Measurements from ENCODE around the gene AFDN. TPM values are rescaled to one million over a fixed set of nuclear protein-coding genes. Genes with fewer than 3 reads are reported as not detected.

AFDN gene
- total and polyA plus RNA-seq, 8 donors = 137 to 422 (median 284) TPM

DNA sequence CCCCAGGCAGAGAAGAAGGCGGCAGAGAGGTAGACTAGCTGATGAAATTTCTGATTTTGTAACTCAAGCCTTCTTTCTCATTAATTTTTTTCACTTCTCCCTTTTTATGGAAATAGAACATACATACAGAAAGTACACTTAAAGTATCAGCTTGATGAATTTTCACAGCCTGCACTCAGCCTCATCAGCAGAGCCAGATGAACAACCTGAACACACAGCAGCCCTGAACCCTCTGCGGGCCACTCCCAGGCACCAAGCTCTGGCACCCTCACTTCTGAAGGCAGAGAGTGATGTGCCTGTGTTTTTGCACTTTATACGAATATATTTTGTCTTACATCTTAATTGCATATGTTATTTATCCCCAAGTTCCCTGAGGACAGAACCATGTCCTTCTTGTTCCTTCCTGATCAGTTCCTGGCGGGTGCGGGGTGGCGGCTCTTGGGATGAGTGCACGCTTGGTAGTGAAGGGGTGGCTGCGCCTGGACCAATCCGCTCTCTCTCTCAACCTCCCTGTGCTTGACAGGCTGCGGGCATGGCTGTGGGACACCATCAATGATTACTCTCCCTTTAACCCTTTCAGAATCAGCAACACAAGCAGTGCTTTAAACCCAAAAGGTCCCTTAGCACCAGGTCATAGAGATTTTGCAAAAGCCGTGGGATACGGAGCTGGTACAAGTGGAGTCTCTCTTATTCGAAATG lies 34.8 kb upstream of the AFDN start:
- peaks cover 0 to 30% of the 10 kb centered on the region in 2 donors for H3K27me3 ChIP-seq
- peaks cover 0 to 5% of the 10 kb centered on the region in 2 donors for H3K4me1 ChIP-seq
- H3K4me3 ChIP-seq = no peak overlapping the region
- no peaks in the 10 kb centered on the region for H3K9me3 ChIP-seq
- ATAC-seq (no peak), DNase-seq (no peak)
- H3K36me3 ChIP-seq = no peaks in the 10 kb centered on the region
- H3K27ac ChIP-seq = no peak overlapping the region
- TF ChIP-seq, protein P1, sequence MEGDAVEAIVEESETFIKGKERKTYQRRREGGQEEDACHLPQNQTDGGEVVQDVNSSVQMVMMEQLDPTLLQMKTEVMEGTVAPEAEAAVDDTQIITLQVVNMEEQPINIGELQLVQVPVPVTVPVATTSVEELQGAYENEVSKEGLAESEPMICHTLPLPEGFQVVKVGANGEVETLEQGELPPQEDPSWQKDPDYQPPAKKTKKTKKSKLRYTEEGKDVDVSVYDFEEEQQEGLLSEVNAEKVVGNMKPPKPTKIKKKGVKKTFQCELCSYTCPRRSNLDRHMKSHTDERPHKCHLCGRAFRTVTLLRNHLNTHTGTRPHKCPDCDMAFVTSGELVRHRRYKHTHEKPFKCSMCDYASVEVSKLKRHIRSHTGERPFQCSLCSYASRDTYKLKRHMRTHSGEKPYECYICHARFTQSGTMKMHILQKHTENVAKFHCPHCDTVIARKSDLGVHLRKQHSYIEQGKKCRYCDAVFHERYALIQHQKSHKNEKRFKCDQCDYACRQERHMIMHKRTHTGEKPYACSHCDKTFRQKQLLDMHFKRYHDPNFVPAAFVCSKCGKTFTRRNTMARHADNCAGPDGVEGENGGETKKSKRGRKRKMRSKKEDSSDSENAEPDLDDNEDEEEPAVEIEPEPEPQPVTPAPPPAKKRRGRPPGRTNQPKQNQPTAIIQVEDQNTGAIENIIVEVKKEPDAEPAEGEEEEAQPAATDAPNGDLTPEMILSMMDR (IDR thresholded peaks at IDR 0.05) = no peak
- intact Hi-C loops (cut with DNase I) = no loop called here

DNA sequence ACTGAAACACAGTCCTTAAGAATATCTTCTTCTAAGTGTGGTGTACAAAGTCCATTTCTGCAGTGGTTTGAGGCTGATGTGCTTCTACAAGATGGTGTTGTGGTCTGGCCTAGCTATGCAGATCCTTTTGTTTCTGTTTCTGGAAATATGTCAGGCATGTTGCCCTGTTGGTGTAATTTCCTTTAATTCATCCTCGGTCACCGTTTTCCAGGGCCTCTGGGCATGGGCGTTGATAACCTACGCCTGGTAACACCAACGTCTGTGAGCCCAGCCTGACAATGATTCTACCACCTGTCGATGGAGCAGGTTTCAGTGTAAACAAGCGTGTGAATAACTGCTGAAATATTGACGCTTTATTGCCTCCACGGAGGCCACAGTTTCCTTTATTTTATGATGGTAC lies 33.3 kb upstream of the AFDN start:
- H3K27me3 ChIP-seq = peaks cover 0 to 40% of the 10 kb centered on the region in 2 donors
- no peak overlapping the region for H3K4me3 ChIP-seq
- peaks cover 0 to 5% of the 10 kb centered on the region in 2 donors for H3K4me1 ChIP-seq
- H3K9me3 ChIP-seq = no peaks in the 10 kb centered on the region
- TF ChIP-seq, protein P1 (IDR thresholded peaks at IDR 0.05) = no peak
- no peak for DNase-seq
- H3K36me3 ChIP-seq = no peaks in the 10 kb centered on the region
- no peak for ATAC-seq
- no peak overlapping the region for H3K27ac ChIP-seq
- intact Hi-C loops (cut with DNase I) = no loop called here

DNA sequence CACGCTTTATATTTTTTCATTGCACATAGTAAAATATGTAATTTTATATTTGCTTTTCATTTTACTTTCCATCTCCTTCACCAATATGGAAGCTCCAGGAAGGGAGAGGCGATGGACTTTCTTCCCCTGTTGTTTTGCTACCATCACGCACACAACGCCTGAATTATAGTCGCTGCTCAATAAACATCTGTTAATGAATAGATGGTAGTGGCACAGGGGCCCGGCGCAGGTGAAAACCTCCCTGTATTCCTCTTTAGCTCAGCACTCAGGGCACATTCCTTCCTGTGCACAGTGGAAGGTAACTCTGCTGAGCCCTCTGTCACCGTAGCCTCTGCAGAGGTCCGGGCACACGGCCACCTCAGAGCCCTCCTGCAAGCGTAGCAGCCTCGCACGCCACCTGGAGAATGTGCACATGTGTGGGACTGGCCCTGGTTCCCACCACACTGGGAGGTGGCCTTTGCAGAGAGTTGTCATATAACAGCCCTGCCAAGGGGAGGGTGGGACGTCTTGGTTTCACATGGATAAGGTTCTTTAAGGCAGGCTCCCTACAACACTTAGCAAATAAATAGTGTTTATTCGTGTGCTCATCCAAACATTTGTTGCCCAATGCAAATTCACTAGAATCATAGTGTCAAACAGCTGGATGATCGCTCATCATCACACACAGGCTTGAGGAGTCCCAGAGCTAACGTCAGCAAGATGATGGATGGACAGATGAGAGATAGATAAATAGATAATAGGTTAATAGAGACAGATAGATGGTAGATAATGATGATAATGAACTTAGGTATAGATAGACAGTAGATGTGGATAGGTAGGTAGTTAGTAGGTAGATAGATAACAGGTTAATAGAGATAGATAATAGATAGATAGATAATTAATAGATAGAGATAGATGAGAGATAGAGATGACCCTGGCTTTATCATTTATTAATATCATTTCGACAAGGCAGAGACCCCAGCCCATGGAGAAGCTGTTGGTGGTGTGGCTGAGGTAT lies 32.3 kb upstream of the AFDN start:
- Histone ChIP-seq H3K4me3 (no peak overlapping the region), H3K27ac (no peak overlapping the region), H3K27me3 (peaks cover 0 to 40% of the 10 kb centered on the region in 2 donors), H3K36me3 (no peaks in the 10 kb centered on the region), H3K9me3 (no peaks in the 10 kb centered on the region), H3K4me1 (peaks cover 0 to 5% of the 10 kb centered on the region in 2 donors)
- intact Hi-C loops (cut with DNase I) = no loop called here
- DNase-seq (no peak), ATAC-seq (no peak)
- TF ChIP-seq, protein P1 (IDR thresholded peaks at IDR 0.05) = no peak

DNA sequence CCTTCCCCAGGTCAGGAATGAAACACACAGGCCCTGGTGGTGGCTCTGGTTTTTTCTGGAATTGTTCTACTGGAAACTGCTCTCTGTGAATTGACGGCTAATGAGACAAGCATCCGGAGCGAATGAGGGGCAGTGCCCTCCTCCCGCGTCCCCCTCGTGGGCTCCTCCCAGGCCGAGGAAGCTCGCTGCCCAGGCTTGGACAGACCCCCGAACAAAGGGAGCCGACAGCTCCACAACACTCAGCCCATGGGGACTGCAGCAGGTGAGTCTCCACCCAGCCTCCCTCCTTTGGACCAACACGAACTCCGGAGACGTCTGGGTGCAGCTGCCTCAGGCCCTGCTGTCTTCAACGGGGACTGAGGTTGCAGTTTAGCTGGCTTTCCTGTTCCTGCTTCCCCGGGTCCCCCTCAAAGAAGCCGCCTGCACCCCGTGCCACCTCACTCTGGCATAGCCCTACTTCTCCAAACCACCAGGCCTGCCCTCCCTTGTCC lies 31.3 kb upstream of the AFDN start:
- H3K4me3 ChIP-seq = peak overlapping the region in 1 of 2 donors; percentile 4
- peaks cover 0 to 40% of the 10 kb centered on the region in 2 donors for H3K27me3 ChIP-seq
- intact Hi-C loops (cut with DNase I) = no loop called here
- ATAC-seq (no peak), DNase-seq (peak in 1 of 4 donors; percentile 53)
- no peaks in the 10 kb centered on the region for H3K9me3 ChIP-seq
- peaks cover 0 to 5% of the 10 kb centered on the region in 2 donors for H3K4me1 ChIP-seq
- no peak overlapping the region for H3K27ac ChIP-seq
- no peaks in the 10 kb centered on the region for H3K36me3 ChIP-seq
- TF ChIP-seq, protein P1 (IDR thresholded peaks at IDR 0.05) = no peak

DNA sequence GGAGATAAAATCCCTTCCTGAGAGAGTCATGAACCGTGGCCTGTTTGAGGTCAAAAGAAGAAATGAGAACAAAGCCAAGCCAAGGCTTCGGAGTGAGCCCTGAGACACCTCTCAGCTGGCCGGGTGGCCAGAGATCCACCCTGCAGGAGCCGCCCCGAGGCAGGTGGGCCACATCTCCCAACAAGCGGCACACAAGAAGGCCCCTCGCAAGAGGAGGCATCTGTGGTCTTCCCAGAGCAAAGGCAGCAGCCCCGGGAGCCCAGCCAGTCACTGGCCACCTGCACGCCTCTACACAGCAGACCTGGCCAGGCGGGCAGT lies 30.9 kb upstream of the AFDN start:
- no peak overlapping the region for H3K27ac ChIP-seq
- H3K4me1 ChIP-seq = peaks cover 0 to 5% of the 10 kb centered on the region in 2 donors
- DNase-seq (peak in 1 of 4 donors; percentile 60), ATAC-seq (no peak)
- peak overlapping the region in 1 of 2 donors; percentile 35 for H3K4me3 ChIP-seq
- peaks cover 0 to 40% of the 10 kb centered on the region in 2 donors for H3K27me3 ChIP-seq
- intact Hi-C loops (cut with DNase I) = no loop called here
- TF ChIP-seq, protein P1 (IDR thresholded peaks at IDR 0.05) = no peak
- no peaks in the 10 kb centered on the region for H3K9me3 ChIP-seq
- H3K36me3 ChIP-seq = no peaks in the 10 kb centered on the region
